HG02763 (cell line): ENCODE measurements around the gene DNAH17.

Experiments used
- ATAC-seq: cut with Tn5 transposase; IDR thresholded peaks from one replicate; pipeline ENCODE4 v1.9.1; 2021; ENCODE audit warnings: mild to moderate bottlenecking, moderate library complexity; ENCODE audit not compliant: unreplicated experiment

Gene DNAH17

GRCh38 chr17:78460951-78461798, 116.0 kb downstream of the DNAH17 start:
- no peak for ATAC-seq

GRCh38 chr17:78460176-78460675, 117.0 kb downstream of the DNAH17 start:
- no peak for ATAC-seq

GRCh38 chr17:78459696-78460095, 117.5 kb downstream of the DNAH17 start:
- ATAC-seq = no peak

- no peak for ATAC-seq
Measured at GRCh38 chr17:78458736-78459335, 118.4 kb downstream of the DNAH17 start.

- no peak for ATAC-seq
Measured at GRCh38 chr17:78458091-78458490, 119.1 kb downstream of the DNAH17 start.

GRCh38 chr17:78454346-78454745, 122.8 kb downstream of the DNAH17 start:
- no peak for ATAC-seq

GRCh38 chr17:78451753-78452152, 125.4 kb downstream of the DNAH17 start:
- ATAC-seq = no peak

GRCh38 chr17:78450696-78451345, 126.4 kb downstream of the DNAH17 start:
- no peak for ATAC-seq

- no peak for ATAC-seq
Measured at GRCh38 chr17:78449983-78450595, 127.1 kb downstream of the DNAH17 start.

GRCh38 chr17:78448356-78448993, 128.7 kb downstream of the DNAH17 start:
- no peak for ATAC-seq

GRCh38 chr17:78446833-78447232, 130.4 kb downstream of the DNAH17 start:
- ATAC-seq = no peak

GRCh38 chr17:78444392-78444791, 132.8 kb downstream of the DNAH17 start:
- no peak for ATAC-seq

- no peak for ATAC-seq
Measured at GRCh38 chr17:78442648-78443218, 134.5 kb downstream of the DNAH17 start.

GRCh38 chr17:78441271-78441971, 135.8 kb downstream of the DNAH17 start:
- ATAC-seq = no peak

GRCh38 chr17:78438694-78439325, 138.4 kb downstream of the DNAH17 start:
- no peak for ATAC-seq

GRCh38 chr17:78438271-78438691, 138.9 kb downstream of the DNAH17 start:
- no peak for ATAC-seq

GRCh38 chr17:78437508-78438169, 139.6 kb downstream of the DNAH17 start:
- ATAC-seq = no peak

- no peak for ATAC-seq
Measured at GRCh38 chr17:78435330-78436005, 141.7 kb downstream of the DNAH17 start.
